Activated CD4-positive, CD25-positive, alpha-beta regulatory T cell treated with anti-CD3 and anti-CD28 coated beads, Interleukin-2, amount 50 U/mL, for 24 hours (primary cell): ENCODE data around the gene RNU1-3.
"Not testable (repeated sequence)": the region's sequence is repeated elsewhere in the genome, so short reads cannot be mapped to it uniquely, and the experiment has no call there.

Experiments used
- ATAC-seq, 2 donors: fragments of 150-1000 bp; cut with Tn5 transposase; one replicate each; pipeline ENCODE4 v1.10.0; 2021; ENCODE audit warnings: mild to moderate bottlenecking in 1 of 2, moderate library complexity in 1 of 2

RNU1-3 gene

DNA sequence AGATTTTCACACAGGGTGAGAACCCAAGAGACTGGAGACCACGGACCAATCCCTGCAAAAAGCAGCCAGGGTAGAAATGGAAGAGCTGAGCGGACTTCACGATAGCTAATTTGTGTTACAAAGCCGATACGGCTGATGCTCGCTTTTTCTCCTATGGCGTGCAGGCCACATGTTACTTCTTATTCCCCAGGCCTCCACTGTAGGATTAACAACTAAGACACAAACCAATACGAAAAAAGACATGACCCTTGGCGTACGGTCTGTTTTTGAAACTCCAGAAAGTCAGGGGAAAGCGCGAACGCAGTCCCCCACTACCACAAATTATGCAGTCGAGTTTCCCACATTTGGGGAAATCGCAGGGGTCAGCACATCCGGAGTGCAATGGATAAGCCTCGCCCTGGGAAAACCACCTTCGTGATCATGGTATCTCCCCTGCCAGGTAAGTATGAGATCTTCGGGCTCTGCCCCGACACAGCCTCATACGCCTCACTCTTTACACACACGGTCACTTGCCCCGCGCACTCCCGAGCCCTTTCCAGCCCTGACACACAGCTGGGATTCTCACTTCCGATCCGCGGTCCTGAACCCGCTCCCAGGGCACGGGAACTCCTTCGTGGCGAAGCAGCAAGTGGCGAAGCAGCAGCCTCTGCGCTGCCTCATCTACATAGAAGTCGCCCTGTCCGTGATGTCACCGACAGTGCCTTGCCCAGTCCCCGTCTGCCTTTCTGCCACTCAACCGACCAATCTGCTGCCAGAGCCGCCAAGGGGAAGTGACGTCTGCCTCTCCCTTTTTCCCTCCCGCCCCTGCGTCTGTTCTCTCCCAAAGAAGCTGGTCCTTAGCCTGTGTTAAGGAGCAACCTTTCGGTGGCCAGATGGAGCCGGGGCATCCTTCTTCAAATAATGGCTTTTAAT, at the start of gene RNU1-3:
TSS of gene RNU1-3 (minus strand) at position 447 of the 912 bp plus-strand sequence.
- ATAC-seq = peak; percentile 93 to 99

DNA sequence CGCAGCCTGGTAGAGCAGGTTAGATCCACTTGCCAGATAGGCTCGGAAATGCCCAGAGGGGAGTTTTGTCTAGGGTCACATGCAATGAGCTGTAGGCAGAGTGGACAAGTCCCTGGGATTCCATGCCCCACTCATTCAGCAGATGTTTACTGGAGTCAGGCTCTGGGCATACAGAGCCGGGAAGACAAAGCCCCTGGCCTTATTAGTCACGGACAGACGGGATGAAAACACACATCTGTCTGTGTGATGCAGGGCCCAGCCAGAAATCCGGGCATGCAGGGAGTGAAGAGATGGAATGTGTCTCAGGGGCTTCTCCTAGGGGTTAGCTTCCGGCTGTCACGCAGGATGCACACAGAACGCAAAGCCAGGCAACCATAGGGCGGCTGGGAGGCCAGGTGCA, 46.7 kb upstream of the RNU1-3 start:
- ATAC-seq = not testable (repeated sequence)

DNA sequence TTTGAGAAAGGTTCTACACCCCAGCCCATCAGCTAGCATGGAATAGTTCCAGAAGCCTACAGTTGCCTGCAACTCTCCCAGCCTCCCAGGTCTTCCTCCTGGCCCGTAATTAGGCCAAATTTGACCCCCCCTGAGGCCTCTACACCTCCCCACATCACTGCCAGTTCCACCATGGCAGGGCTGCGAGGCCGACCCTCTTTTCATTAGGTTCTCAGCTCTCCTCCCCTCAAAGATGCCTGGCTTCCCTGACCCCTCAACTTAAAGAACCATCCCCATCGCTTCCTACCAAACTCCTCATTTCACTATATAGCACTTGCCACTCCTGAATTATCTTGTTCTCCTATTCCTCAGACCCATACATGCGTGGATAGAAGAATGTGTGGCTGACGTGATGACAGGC, 46.2 kb upstream of the RNU1-3 start:
- ATAC-seq = not testable (repeated sequence)

DNA sequence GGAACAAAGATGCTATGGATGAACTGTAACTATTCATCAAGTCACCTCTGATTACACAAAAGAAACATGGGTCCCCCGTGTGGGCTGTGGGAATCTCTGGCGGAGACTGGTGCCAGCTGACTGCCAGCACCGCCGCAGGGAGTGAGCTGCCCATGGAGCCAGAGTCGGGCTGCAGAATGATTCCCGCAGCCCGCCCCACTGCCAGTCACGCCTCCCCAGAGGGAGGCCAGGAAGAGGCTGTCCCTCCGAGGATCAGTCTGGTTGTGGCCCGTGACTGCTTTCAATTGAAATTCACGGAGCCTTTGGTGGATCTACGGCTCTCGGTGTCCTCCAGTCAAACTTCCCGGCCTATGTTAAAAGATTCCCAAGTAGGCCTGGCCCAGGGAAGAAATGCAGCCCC, 45.8 kb upstream of the RNU1-3 start:
- ATAC-seq = not testable (repeated sequence)

DNA sequence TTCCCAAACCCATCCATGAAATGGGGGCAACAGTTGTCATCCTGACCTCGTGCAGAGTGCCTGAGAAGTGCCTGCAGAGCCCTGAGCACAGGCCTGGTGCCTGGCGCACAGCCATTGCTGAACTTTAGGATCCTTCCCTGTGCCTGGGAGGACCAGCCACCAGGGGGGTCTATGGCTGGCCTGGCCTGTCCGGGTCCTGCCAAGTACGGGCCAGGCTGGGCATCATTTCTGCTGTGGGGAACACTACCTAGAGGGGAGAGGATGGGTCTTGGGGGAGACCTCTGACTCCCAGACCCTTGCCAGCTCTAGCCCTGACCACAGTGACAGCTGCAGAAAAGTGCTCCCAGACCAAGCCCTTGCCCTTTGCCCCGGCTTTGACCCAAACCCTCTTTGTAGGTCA, 45.4 kb upstream of the RNU1-3 start:
- ATAC-seq = not testable (repeated sequence)

DNA sequence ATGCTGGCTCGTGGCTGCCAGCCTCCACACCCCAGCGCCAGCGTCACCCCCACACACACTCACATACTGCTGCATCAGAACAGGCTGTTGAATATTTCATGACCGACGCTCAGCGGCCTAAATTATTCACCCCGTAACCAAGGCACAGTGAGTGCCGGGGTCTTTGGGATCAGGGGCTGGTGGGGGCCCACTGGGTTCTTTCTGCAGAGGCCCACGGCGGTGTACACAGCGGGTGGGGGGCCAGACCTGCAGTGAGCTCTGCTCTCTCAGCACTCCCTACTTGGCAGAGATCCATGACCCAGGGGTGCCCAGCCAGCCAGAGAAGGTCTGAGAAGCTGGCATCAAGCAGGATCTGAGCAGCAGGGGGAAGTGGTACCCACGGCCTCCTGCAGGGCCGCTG, 43.9 kb upstream of the RNU1-3 start:
- ATAC-seq = not testable (repeated sequence)

DNA sequence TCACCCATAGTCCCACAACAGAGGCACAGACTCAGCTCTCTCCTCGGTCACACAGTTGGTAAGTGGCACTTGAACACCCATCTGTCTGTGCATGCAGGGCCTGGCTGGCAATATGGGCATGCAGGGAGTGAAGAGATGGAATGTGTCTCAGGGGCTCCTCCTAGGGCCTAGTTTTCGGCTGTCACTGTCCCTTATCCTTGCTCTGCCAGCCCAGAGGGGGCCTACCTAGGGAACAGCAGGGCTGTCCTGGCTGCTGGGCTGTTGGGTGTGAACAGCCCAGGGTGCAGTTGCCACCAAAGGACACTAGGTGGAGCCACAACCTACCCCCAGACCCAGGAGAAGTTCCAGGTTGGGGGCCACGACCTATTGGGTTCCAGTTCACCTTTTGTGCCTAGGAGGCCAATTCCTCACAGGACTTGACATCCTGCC, 42.9 kb upstream of the RNU1-3 start:
- peak; percentile 74 to 83 for ATAC-seq

DNA sequence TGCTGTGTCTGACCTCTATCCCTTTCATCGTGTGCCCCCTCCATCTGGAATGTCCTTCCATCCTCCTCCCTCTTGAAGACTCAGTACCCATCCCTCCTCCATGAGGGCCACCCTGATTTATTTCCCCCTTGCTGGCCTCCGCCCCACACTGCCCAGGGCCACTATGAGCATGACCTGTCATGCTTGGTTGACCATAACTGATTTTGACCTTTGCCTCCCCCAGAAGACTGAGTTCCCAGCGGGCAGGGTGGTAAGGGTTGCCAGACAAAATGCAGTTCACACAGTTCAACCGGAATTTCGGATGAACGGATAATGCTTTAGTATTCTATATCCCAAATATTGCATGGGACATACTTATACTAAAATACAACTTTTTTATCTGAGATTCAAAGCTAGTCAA, 42.0 kb upstream of the RNU1-3 start:
- ATAC-seq = not testable (repeated sequence)

DNA sequence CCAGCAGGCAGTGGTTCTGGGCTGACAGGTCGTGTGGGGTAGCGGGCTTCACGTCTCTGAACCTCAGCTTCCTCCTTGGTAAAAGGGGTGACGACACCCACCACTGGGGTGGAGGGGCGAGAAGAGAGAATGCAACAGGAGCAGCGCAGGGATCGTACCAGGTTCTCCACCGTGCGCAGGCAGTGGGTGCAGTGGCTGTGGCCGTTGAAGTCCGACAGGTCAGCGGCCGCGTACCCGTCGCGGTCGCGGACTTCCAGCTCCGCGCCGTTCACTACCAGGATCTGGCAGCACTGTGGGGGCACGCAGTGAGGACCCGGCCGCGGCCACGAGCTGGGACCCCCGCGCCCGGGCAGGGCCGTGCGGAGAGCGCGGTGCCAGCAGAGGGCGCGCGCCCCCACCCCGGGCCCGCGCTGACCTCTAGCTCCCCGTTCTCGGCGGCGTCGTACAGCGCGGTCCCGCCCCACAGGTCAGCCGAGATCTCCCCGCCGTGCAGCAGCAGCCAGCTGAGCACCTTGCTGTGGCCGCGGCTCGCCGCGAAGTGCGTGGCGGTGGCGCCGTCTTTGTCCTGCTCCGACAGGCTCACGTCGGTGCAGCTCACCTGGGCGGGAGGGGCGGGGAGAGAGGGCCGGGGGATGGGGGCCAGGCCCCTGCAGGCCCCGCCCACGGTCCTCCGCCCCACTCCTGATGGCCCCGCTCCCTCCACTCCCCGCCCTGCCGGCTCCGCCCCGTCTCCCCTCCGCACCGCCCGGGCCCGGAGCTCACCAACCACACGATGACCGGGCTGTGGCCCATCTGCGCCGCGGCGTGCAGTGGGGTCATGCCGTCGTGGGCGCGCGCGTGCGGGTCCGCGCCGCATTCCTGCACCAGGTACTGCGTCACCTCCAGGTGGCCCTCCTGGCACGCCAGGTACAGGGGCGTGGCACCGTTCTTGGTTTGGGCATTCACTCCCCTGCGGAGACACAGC, 40.7 kb upstream of the RNU1-3 start:
- peak in 1 of 2 donors; percentile 18 for ATAC-seq

DNA sequence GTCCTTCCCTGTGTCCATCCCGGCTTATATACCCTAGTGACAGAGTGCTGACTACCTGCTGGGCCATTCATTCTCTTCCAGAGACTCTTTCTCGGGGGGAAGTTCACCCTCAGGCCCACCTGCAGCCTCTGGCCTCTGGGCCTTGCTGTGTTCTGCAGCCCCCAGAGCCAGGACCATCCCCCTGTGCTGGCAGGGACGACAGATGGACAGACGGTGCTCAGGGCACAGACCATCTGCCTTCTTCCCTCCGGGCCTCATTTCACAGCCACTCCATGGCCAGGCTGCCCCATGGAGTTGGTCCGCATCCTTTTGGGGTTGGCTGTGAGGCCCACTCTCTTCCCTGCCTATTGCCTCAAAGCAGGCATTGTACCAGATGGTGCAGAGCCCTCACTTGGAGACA, 39.6 kb upstream of the RNU1-3 start:
- ATAC-seq = not testable (repeated sequence)

DNA sequence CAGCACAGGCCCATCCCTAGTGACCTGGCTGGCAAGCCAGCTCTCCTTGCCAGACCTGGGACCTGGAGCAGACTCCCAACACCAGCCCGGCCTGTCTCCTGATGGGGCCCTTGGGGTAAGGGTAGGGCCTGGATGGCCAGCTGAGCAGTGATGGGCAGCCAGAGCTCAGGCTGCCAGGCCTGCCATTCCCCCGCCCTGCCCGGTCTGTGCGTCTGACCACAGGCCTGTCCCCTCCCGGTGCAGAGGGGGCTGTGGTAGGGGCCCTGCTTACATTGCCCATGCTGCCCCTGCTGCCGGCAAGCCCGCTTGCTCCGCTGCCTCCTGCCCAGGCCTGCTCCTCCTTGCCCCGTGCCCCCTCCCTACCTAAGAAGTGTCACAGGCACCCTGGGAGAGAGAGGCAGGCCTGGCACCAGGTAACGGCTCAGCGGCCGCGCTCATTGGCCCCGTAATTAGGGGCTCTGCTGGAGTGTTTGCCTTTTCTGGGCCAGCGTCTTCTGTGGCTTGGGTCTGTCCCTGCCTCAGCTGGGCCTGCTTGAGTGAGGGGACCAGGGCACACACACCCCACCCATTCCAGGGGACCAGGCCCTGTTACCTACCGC, 37.9 kb upstream of the RNU1-3 start:
- ATAC-seq = not testable (repeated sequence)

DNA sequence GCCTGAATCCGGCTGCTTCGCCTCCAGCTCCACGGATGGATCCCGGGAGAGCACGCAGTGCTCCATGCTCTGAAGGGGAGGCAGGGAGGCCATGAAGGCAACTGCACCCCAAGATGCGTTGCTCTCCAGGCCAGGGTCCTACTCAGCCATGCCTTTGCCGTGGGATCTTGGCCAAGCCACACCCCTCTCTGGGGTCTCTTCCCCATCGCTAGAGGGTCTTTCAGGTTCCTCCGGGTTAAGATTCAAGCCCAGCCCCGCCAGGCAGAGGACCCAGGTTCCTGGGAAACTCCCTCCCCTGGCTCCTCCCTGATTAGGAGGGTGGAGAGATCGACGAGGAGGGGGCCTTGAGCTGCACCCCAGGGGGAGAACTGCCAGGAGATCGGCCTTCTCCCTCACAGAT, 37.3 kb upstream of the RNU1-3 start:
- ATAC-seq = not testable (repeated sequence)

DNA sequence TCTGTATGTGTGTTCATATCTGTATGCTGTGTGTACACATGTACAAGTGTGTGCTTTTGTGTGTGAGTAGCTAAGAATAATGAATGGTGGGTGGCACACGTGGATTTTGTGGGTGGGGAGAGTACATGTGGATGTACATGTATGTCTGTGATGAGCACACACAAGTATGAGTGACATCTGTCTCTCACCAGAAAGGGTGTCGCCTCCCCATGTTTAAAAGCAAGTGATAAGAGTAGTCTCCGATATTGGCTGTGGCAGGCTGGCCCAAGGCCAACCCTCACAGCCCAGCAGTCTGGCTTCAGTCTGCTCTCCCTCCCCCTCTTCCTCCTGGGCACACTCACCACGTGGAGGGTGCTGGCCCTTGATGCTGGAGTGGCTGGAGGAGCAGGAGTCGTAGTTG, 36.9 kb upstream of the RNU1-3 start:
- ATAC-seq = not testable (repeated sequence)

DNA sequence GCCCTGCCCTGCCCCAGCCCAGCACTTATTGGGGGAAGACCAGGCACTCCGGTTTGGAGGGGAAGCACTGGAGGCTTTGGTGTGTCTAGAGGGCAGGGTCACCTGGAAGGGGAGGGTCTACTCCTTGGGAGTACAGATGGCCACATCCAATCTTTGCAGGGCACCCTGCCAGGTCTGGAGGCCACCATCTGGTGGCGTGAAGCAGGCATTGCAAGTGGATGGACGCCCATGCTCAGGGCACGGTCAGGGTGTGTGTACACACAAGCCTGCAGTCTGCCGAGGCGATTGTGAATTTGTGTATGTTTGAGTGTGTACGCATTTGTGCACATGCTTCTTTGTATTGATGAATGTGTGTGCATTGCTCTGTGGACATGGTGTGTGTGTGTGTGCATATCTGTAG, 36.4 kb upstream of the RNU1-3 start:
- peak in 1 of 2 donors; percentile 42 for ATAC-seq

DNA sequence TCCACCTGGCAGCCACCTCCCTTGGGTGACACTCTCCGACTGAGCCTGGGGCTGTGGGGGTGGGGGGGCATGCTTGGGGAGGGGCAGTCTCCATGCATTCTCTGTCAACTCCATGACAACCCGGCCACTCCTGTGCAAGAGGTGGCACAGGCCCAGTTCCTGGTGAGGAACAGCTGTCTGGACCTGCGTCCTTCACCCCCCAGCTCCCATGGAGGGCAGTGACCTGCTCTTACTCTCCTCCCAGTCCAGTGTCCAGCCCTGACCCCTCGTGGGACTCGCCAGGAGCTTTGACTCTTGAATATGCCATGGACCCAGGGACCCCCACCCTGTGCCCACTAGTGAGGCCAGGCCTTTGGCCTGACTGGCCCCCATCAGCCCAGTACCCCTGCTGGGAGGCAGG, 35.5 kb upstream of the RNU1-3 start:
- ATAC-seq = not testable (repeated sequence)

DNA sequence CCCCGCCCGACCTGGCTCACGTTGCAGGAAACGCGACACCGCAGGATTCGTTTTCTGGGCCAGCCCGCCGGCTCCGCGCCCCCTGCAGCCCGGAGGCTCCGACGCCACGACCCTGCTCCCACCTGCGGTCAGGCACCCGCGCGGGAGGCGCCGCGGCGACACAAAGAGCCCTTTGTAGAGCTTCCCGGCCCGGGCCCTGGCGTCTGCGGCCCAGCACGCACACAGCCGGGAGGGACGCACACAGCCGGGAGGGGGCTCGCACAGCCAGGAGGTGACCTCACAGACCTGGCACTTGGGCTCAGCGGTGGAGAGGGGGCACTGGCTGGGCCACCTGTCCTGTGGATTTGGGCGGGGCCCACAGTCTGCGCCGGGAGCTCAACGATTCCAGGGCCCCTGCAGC, 34.4 kb upstream of the RNU1-3 start:
- not testable (repeated sequence) for ATAC-seq

DNA sequence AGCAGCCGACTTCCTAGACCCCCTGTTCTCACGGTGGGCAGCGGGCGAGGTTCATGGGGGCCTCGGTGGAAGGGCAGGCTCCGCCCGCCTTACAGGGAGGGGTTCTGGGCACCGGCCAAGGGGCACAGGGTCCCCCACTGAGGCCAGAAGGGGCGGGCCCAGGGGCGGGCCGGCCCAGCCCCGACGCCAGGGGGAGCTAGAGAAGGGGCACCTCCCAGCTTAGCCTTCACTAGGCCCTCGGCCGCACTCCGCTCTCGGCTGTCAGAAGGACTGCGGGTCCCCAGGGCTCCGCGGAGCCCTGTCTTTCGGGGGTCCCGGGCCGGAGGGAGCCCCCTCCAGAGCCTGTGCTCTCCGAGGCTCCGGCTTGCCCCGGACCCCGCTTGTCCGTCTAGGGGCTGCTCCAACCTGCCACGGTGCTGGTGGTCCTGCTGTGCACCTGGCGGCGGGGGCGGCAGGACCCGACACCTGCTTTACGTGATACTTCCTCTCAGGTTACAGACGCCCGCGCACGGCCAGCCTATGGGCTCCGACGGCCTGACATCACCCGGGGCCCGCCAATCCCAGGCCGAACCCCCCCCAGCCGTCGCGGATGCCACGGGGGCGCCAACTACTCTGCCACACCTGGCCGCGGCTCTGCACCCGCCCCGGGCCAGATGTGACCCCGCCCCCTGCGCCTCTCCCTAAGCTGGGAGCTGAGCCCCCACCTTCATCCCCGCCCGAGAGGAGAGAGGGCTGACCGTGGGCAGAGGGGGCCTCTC, 33.6 kb upstream of the RNU1-3 start:
- ATAC-seq = peak in 1 of 2 donors; percentile 22

DNA sequence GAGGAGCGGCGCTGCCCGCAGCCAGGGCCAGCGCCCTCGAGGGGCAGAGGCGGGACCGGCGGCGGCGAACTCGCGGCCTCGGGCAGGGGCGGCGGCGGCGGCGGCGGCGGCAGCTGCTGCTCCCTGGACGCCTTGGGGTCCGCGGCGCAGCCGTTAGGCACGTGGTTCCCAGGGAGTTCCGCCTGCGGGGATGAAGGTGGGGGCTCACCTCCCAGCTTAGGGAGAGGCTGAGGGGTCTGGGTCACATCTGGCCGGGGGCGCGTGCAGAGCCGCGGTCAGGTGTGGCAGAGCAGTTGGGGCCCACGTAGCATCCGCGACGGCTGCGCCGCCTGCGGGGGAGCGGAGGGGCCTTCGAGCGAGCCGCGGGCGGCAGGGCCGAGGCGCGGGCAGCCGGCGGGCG, 32.7 kb upstream of the RNU1-3 start:
- not testable (repeated sequence) for ATAC-seq

DNA sequence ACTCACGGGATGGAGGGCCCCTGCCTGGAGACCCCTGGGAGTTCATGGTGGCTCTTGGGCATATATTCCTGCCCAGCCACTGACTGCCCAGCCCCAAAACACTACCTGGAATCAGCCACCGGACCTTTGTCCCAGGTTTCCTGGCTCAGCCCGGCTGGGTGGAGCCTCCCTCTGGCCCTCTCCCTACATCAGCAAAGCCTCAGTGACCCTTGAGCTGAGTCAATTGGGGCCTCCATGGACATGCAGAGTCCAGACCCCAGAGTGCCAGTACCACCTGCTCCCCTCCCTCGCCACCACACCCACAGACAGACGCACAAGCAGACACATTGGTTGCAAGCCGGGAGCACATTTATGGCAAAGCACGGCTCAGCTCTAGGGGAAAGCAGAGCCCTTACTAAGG, 30.4 kb upstream of the RNU1-3 start:
- not testable (repeated sequence) for ATAC-seq

DNA sequence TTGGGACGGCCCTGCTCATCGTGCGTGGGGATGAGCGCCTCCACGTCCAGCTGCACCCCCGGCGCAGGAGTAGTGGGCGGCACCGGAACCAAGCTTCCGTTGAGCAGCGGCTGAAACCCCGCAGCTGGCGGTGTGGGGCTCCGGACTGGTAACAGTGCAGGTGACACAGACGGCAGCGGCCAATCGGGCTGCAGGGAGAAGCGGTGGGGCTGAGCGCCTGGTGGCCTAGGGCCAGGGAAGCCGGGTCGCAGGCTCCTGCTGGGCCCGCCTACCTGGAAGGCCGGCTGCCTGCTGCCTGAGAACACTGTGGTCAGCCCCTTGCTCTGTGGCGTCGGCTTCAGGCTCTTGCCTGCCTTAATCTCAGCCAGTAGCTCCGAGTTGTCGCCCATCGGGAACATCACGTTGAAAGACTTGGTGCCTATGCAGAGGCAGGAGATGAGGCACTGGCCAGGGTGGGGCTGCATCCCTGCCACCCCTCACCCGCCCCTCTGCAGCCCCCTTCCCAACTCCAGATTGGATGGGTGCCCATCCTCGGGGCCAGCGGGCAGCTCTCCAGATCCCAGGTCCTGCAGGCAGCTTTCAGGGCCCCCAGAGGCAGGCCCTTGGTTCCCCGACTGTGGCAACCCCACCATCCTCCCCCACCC, 29.9 kb upstream of the RNU1-3 start:
- not testable (repeated sequence) for ATAC-seq

DNA sequence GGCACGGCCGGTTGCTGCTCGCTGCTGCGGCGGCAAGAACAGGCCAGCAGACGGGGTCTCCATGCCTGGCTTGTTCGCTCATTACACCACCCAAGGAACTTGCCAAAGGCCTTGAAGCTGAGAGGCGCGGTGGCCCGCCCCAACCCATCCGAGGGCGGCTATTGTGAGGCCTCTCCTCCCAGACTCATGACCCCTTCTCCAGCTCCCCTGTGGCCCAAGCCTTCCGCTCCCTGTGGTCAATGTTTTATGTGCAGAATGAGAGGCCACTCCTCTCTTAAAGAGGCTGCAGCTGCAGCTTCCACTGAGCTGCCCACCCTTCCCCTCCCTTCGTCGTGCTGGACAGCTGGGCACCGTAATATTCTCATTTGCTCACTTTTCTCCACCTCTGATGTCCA, 27.6 kb upstream of the RNU1-3 start:
- ATAC-seq = not testable (repeated sequence)
